A172 (cell line): Measurements from ENCODE around the gene PRH2. TPM values are rescaled to one million over a fixed set of nuclear protein-coding genes. Genes with fewer than 3 reads are reported as not detected.

ENCODE experiments used
- DNase-seq: peaks from one replicate; pipeline ENCODE4 v3.0.0-alpha.2; 2015; ENCODE audit warnings: low spot score
- total RNA-seq: library from RNA; depleted of rRNA; stranded (reverse); fragments of >200 nt; shearing (Covaris generic); gene quantifications from 2 replicates; pipeline ENCODE4 v1.2.3, GENCODE V29; 2014; rRNA removed

PRH2 gene
- total RNA-seq, 1 experiment from 2014 or later, result not detected

DNA sequence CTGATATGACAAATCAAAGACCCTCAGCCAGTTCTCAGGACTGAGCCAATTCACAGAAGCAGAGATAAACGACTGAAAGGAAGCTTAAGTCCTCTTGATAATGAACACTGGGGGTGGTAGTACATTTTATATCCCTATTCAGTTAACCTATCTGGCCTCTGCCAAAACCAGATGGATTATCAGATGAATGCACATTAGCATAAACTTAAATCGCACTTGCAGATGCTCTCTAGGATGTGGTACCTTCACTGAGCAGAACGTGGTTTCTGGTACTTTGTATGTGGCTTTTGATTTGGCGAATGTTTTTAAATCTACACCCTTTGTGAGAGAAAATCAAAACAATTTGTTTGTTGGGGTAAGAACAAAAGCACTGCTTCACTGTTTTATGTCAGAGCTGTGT lies 31.2 kb downstream of the PRH2 start:
- DNase-seq, result no peak

DNA sequence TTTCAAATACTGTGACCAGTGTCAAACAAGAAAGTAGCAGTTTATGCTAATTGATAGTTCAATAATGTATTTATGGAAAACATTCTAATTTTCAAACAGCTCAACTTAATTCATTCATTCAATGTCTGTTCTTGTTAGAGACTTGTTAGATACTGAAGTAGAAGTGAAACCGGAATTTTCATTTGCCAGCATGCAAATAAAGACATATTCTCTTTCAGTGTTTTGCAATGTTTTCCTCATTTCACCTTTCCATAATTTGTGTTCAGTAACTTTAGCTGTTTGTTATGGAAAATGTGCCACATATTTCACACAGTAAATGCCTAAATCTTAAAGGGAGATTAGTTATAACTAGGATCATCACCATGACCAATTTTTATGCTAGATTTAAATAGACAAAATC lies 36.4 kb downstream of the PRH2 start:
- DNase-seq, result no peak

DNA sequence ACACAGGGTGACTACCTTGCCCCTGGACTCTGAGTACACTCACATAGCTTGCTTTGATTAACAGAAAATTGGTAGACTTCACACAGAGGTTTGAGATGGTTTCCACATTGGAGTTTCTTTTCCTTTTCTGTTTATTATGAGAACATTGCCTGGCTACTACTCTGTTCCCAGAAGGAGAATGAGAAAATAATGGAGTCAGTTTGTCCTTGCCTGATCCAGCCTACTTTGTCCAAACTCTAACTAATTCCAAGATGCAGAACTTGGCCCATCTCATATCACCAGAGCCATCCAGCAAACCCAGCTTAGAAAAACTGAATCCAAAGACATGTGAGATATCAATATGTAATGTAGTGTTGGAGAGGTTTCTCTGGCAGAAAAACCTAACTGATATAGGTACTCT lies 37.3 kb downstream of the PRH2 start:
- no peak for DNase-seq

DNA sequence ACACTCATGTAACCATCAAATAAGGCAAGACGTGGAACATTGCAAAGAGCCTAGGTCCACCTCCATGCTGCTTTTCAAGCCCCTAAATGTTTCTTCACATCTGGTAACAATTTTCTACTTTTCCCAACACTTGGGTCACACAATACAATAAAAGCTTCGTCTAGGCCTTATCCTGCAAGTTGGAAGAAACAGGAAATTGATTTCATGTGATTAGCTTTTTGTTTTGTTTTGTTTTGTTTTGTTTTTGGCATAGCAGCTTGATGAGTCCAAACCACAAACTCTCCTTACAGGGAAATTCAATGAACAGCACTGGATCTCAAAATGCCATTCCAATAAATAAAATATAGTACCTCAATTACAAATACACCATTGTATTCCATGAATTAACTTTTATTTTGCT lies 38.4 kb downstream of the PRH2 start:
- DNase-seq, result no peak

DNA sequence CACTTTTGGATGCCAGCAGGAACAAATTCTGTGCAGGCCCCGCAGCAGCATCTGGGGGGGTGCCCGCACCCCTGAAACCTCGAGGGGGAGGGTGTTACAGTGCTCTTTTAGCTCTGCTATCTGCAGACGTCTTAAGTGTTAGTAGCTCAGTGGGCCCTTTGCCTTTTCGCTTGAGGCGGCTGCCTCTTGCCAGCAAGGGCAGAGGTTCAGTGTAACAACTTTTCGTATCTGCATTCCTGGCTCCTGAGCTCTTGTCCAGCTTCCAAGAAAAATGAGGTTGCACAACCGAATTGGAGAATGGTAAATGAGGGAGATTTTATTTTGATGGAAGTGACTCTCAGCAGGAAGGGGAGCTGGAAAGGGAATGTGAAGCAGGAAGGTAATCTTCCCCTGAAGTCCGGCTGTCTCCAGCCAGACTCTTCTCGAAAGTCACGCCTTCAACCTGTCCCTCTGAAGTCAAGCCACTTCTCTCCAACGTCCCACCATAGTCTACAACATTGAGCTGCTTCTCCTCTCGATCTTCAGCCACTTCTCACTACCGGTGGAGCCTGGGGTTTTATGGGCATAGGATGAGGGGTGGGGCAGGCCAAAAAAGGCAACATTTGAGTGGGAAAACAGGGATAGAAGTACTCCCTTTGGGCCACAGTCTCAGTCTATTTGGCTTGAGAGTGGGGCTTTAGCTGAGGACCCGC lies 39.9 kb downstream of the PRH2 start:
- no peak for DNase-seq

DNA sequence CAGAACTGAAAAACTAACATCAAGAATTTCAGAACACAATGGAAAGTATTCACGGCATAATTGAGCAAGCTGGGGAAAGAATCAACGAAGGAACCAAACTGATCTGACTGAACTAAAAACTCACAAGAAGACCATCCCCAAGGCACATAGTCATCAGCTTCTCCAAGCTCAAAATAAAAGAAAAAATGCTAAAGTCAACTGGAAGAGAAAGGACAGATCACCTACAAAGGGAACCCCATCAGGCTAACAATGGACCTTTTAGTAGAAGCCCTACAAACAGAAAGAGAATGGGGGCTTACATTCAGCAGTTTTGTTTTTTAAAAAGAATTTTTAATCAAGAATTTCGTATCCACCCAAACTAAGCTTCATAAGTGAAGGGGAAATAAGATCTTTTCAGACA lies 45.9 kb downstream of the PRH2 start:
- no peak for DNase-seq

DNA sequence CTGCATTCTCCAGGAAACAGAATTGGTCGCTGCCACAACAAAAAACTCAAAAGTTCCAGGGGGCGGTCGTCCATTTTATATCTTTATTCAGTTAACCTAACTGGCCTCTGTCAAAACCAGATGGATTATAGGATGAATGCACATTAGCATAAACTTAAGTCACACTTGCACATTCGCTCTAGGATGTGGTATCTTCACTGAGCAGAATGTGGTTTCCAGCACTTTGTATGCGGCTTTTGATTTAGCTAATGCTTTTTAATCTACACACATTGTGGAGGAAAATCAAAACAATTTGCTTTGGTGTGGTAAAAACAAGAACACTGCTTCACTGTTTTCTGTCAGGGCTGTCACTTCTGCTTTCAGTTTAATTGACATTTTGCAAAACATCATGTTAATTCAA lies 53.2 kb downstream of the PRH2 start:
- no peak for DNase-seq

Other genes with a start within 250 kb of the PRH2 start
- 28.7 and 33.7 TPM in 2 replicates for gene YBX3, start 205.9 kb upstream of the PRH2 start, total RNA-seq
- not detected in 2 replicates for gene TAS2R7, start 126.6 kb upstream of the PRH2 start, total RNA-seq
- not detected in 2 replicates for gene TAS2R8, start 122.0 kb upstream of the PRH2 start, total RNA-seq
- not detected in 2 replicates for gene TAS2R9, start 119.1 kb upstream of the PRH2 start, total RNA-seq
- not detected in 2 replicates for gene TAS2R10, start 102.9 kb upstream of the PRH2 start, total RNA-seq
- gene PRR4, start 79.8 kb upstream of the PRH2 start, total RNA-seq, result 0.28 TPM in 1 of 2 replicates, not detected in the other
- gene PRH1, start 45.0 kb upstream of the PRH2 start, total RNA-seq, result 0.57 and 9.3 TPM in 2 replicates
- gene TAS2R13, start 19.7 kb upstream of the PRH2 start, total RNA-seq, result 0.36 TPM in 1 of 2 replicates, not detected in the other
- 1.2 and 1.7 TPM in 2 replicates for gene TAS2R14, start 10.0 kb downstream of the PRH2 start, total RNA-seq
- not detected in 2 replicates for gene TAS2R50, start 57.7 kb downstream of the PRH2 start, total RNA-seq
- 0.46 and 0.79 TPM in 2 replicates for gene TAS2R20, start 69.1 kb downstream of the PRH2 start, total RNA-seq
- 0.12 and 1.3 TPM in 2 replicates for gene TAS2R19, start 93.4 kb downstream of the PRH2 start, total RNA-seq
- 1.1 and 2.5 TPM in 2 replicates for gene TAS2R31, start 102.2 kb downstream of the PRH2 start, total RNA-seq
- gene TAS2R46, start 133.1 kb downstream of the PRH2 start, total RNA-seq, result 0.60 TPM in 1 of 2 replicates, not detected in the other
- gene TAS2R43, start 163.1 kb downstream of the PRH2 start, total RNA-seq, result not detected in 2 replicates
- 0.05 and 0.48 TPM in 2 replicates for gene TAS2R30, start 205.4 kb downstream of the PRH2 start, total RNA-seq
- gene SMIM10L1, start 242.0 kb downstream of the PRH2 start, total RNA-seq, result 5.2 and 8.0 TPM in 2 replicates